ENCODE results near the gene MAS1.

The MAS1 gene

DNA sequence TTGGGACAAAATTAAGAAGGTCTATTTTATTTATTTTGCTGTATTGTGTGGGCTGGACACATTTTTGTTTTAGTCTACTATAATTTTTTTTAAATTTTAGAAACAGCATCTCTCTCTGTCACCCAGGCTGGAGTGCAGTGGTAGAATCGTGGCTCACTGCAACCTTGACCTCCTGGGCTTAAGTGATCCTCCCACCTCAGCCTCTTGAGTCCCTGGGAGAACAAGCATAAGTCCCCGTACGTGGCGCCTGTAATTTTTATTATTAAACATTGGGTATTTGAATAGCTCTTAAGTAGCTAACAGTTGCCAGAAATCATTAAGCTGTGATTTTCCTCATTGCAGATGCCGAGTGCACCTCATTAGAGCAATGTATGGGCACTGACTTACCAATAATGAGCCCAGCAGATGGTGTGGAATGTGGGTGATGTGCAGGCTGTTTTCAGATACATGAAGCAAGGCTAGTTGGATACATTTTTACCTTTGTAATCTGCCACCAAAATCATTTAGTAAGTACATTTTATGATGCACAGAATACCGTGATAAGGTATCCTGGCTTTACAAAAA, 10.3 kb upstream of the MAS1 start:
- no peak for DNase-seq (ENCODE audit: low spot score)

DNA sequence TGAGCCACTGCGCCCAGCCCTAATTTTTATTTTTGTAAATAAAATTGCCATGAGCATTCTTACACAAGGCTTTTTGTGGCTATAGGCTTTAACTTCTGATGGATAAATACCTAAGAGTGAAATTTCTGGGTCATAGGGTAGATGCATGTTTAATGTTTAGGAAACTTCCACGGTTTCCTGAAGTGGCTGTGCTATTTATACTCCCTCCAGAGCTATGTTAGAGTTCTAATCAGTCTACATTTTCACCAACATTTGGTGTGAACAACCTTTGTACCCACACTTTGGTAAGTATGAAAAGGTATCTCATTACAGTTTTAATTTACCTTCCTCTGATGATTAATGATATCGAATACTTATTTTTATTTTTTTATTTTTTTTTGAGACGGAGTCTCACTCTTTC, 6.1 kb upstream of the MAS1 start:
- no peak for DNase-seq (ENCODE audit: low spot score)

DNA sequence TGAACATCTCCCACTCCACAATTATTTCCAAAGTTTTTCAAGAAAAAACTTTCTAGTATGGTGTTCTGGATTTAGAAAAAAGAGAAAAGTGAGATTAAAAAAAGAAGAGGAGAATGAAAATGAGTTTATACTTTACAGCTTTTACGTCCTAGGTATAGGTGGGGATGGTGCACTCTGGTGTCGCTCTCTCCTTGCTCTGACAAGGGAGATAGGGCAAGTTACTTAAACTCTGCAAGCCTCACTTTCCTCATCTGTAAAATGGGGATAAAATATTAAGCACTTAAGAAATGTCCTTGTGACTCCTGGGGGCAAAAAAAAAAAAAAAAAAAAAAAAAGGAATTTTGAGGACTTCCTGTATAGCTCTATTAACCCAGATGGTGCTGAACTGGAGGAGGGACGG, 4.5 kb upstream of the MAS1 start:
- DNase-seq (ENCODE audit: low spot score): no peak

DNA sequence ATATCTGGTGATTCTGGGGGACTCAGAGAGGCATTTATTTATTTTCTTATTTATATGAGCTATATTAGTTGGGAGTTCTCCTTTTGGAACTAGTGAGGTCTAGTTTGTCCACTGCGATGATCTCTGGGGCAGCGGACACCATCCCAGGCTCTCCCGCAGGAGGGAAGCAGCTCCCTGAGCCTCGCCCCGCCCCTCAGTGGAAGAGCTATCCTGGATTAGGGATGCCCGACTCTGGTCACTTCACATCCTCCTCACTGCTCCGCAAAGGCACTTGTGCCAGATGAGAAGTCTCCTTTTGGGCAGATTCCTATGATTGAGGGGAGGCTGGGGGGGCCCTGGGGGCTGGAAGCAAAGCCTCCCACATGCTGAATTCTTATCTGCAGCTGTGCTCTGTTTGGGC, 3.6 kb upstream of the MAS1 start:
- DNase-seq (ENCODE audit: low spot score): no peak

DNA sequence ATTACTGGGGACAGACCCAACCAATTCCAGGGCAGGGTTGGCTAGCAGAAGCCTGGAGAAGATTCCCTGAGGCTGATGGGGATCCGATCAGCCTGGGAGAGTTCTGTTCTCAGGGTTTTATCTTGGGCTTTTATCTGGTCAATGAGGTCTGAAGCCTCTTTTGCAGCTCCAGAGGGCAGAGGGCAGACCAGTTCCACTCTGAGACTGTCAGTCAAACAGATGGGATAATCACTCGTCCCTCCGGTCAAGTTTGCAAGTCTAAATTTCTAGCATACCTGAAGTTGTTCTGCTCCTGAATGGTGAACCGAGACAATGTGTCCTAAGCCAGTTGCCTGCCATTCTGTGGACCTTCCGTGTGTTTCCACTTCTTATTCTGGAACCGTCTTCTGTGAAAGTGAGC, 3.0 kb upstream of the MAS1 start:
- no peak for DNase-seq (ENCODE audit: low spot score)

DNA sequence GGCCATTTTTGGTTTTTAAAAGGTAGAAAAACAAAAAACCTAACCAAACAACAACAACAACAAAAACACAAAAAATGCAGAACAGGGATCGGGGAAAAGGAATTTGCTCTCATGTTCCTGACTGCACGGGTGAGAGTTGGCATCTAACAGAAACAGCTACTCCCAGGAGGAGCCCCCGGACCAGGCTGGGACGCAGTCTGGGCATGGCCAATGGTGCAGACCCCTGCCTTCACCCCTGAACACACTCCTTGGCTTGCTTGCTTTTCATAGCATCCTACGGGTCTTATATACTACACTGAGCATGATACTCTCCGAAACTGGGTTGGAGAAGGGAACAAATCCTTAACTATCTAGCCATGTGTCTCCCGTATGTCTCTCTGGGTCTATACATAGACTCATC, 587 bp upstream of the MAS1 start:
- no peak for DNase-seq (ENCODE audit: low spot score)

DNA sequence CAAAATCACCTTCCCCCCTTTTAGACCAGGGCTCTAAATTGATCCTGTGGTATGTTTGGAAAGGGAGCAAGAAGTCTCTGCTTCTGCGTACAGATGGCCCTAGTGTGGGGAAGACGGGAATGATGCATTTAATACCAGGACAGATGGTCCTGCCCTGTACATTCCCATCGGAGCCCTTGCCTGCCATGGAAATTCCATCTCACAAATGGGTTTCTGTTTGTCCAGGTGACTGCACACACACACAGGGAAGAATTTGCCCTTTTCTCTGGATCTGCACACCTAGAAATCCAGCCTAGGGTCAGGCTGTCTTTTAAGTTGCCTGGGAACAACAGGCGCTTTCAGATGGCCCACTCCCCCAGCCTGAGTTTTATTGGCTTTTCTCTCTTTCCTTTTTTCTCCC, 1.3 kb downstream of the MAS1 start:
- no peak for DNase-seq (ENCODE audit: low spot score)

DNA sequence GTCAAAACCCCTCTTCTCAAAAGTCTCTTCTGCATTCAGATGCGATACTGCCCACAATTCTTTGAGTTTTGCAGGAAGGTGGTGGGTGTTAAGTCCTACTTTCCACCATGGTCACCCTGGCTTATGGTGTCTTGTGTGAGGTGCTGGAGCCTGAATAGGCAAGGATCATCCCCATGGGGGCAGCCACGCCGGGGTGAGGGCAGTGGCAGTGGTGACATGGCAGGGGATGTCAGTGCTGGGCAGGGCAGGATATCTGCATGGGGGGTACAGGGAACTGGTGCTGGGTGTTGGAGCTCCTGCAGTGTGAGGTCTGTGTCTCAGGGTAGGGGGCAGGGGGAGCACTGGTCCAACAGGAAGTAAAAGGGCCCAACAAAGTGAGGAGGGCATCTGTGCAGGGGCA, 2.3 kb downstream of the MAS1 start:
- DNase-seq (ENCODE audit: low spot score): no peak

DNA sequence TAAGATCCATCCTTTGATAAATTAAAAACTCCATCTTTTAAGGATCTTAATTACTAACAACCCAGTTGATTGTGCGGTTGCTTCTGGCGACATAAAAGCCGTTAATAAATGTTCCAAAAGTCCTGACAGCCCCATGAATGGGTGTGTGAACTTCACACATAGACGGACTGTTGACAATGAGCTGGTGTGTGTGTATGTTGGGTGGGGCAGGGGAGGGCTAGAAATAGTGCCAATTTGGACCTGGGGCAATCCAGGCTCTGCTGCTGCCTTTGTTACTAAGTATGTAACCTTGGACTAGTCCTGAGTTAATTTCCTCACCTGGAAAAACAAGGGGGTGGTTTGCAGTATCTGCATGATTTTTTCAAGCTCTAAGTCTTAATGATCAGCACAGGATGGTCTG, 4.2 kb downstream of the MAS1 start:
- DNase-seq (ENCODE audit: low spot score): no peak

DNA sequence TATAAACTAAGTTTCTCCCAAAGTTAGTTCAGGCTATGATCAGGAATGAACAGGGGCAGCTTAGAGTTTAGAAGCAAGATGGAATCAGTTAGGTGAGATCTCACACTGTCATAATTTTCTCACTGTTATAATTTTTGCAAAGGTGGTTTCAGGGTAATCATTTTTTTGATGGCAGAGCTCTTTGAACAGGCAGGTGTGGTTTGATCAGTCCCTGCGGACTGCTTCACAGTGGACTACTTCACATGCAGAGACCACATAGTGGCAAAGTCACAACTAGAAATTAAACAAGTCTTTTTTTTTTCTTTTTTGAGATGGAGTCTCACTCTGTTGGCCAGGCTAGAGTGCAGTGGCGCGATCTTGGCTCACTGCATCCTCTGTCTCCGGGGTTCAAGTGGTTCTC, 6.8 kb downstream of the MAS1 start:
- no peak for DNase-seq (ENCODE audit: low spot score)

DNA sequence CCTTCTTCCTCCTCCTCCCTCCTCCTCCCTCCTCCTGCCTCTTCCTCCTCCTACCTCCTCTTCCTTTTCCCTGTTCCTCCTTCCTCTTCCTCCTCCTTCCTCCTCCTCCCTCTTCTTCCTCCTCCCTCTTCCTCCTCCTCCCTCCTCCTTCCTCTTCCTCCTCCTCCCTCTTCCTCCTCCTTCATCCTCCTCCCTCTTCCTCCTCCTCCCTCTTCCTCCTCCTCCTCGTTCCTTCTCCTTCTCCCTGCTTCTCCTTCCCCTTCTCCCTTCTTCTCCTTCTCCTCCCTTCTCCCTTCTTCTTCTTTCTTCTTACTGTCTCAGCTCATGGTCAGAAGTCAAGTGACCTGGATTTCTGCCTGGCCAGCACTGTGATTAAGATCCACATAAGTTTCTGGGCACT, 7.7 kb downstream of the MAS1 start:
- no peak for DNase-seq (ENCODE audit: low spot score)

DNA sequence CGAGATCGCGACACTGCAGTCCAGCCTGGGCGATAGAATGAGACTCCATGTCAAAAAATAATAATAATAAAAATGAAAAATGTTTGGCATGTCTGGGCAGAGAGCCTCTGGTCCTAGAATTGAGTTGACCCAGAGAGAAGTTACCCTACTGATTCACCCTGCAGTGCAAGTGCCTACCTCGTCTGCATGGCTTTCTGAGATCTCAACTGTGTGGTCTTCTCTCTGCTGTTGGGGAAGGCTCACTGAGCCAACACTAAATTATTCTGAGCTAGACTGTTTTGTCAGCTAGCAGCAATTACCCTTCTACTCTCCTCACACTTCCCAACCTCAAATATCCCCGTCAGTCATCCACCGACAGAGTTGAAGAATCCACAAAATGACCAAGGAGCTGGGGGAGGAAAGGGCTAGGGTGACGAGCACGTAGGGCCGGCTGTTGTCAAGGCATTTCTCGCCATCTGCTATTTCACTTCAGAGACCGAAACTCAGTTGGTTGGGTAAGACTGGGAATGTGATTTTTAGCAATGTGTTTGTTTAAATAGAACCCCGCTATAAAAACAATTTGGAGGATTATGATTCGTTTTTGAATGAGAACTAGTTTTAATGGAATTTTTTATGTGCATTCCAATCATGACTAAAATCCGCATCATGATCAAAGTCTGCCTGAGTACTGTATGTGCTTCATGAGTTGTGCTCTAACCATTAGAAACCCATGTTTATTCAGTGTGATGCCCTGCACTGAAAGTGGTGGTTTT, 9.4 kb downstream of the MAS1 start:
- peak; percentile 79 for DNase-seq (ENCODE audit: low spot score)

DNA sequence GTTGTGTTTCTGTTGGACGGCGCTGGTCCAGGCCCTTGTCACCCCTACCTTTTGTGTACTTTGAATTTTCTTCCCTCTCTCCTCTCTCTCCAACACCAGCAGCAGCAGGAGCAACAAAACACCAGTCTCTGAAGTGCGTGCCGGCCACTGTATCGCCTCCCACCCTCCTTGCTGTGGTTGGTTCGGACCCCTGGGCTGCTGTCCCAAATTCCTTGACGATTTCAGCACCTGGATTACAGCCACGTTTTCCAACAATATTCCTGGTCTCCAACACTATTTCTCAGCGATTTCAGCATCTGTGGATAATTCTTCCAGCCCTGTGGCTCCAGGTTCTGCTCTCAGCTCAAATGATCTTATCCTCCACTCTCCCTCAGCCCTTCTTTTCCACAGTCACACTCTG, 11.8 kb downstream of the MAS1 start:
- DNase-seq (ENCODE audit: low spot score): no peak

DNA sequence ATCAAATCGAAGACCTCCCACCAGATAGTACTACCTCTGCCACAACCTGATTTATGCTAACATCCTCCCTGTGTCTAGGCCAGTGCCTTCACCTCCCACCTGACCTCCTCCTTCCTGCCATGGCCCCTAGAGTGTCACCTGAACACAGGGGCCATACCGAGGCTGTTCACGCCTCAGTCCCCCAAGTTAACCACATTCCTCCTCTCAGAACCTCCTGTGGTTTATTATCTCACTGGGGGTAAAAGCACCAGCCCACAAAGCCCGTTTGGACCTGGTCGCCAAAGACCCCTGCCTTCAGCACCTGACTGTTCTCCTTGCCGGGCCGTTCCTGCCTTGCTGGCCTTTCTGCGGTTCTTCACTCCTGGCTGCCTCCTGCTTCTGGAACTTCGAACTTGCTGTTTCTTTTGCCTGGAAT, 13.7 kb downstream of the MAS1 start:
- no peak for DNase-seq (ENCODE audit: low spot score)

DNA sequence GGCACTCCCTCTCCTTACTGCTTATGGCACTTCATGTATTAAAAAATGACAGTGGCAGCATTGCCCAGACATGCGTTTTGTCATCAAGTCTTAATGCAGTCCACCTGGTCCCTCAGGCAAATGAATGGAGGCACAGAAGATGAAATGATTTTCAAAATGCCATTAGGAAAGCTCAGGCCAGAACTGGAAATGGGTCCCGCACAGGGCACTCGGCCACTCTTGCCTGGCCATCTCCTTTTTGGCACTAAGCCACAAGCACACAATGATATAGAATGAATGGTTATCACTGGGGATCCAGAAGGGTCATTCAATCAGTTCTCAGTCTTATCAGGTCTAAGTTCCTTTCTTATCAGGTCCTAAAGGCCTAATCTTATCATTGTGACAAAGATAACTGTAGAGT, 15.6 kb downstream of the MAS1 start:
- DNase-seq (ENCODE audit: low spot score): no peak

DNA sequence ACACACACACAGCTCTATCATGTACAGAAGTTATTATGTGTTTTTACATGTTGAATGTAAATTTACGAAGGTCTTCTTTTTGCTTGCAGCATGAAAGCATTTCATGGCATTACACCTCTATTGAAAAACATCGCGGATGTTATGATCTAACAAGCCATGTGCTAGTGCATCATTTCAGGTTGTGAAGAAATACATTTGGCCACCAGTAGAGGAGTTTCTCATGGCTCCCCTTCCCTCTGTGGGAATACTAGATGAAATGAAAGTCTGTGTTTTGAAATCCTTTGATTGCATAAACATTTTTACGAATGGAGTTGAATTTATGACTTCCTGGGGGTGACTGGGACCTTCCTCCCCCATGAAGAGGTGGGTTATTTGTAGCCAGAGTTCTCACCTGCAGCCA, 17.7 kb downstream of the MAS1 start:
- DNase-seq (ENCODE audit: low spot score): no peak

DNA sequence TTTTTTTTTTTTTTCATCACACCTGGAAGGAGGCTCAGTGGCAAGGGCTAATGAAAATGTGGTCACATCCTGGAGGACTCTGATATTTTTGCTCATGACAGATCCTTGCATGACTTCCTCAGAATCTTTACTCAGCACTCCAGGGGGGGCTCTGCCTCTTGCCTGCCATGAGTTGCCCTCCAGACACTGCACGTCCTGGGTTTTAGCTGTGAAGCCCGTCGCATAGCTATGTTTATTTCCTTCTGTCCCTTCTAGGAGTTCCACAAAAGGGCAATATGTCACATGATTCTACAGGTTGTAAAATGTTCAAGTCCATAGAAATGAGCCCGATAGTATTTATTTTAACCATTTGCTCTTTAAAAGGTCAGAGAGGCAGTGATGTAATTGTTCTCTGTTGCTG, 18.2 kb downstream of the MAS1 start:
- DNase-seq (ENCODE audit: low spot score): no peak

DNA sequence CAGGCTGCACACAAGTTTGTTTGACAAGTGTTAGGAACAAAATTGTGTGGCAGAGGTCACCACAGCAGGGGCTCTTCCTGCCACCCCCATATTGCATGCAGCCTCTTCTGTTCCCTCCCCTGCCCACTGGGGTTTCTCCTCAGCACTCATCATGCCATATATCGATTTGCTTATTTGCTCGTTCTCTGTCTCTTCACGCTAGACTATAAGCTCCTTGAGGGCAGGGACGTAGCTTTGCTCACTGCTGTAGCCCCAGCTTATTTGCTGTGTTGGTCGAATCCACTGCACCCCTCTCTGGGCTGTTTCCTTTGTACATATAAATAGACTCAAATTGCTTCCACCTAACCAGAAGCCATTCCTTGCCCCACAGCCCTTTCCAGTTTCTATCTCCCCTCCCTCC, 19.6 kb downstream of the MAS1 start:
- DNase-seq (ENCODE audit: low spot score): no peak

DNA sequence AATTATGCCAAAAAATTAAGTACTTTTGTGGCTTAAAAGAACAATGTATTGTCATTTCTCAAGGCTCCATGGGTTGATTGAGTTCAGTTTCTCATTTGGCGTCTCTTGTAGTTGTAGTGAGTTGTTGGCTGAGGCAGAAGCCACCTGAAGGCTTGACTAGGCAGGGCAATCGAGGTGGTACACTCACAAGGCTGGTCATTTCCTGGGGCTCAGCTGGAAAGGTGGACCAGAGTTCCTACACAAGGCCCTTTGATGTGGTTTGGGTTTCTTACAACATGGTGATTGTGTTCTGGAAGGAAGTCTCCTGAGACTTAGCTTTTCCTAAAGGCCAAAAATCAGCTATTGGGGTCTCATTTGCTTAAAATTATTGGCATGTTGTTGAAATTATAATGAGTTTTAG, 22.6 kb downstream of the MAS1 start:
- no peak for DNase-seq (ENCODE audit: low spot score)

DNA sequence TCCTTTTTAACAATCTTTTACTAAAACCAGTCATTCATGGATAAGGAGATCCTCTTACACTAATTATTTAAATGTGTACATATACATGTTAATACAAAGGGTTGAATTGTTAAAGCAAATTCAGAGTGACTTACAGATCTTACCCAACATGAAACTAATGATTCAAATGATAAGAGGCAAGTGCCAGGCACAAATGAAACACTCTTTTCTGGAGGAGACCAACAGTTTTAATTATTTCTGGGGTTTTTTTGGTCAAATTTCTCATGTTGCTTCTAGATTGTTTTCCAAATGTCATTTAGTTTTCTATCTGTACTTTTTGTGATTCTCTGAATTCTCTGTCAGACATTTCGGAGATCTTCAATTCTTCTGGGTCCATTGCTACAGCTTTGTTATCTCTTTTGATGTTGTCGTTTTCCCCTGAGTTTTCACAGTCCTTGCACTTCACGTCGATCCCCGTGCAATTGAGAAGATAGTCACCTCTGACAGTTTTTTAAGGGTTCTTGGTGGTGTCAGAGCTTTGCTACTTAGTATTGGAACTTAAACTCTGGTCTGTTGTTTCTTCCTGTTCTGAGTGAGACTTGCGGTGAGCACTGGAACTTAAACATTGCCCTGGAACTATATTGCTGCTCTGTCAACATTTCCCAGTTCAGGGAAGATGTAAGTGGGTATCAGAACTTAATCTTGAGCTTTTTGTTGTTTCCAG, 23.2 kb downstream of the MAS1 start:
- DNase-seq (ENCODE audit: low spot score): no peak

DNA sequence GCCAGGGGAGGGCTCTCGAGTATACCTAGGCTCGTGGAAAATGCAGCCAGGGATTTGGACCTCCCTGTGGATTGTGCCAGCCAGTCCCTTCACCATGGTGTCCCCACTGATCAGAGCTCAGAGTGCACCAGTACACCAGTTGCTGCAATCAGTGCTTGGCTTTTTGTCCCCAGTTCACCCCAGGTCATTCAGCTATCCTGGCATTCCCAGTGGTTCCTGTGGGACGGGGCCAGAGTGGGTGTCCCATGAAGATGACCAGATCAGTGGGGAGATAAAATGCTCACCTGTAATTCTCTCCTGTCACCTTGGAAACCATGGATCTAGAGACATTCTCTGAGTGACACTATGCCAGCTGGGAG, 23.8 kb downstream of the MAS1 start:
- DNase-seq (ENCODE audit: low spot score): no peak

DNA sequence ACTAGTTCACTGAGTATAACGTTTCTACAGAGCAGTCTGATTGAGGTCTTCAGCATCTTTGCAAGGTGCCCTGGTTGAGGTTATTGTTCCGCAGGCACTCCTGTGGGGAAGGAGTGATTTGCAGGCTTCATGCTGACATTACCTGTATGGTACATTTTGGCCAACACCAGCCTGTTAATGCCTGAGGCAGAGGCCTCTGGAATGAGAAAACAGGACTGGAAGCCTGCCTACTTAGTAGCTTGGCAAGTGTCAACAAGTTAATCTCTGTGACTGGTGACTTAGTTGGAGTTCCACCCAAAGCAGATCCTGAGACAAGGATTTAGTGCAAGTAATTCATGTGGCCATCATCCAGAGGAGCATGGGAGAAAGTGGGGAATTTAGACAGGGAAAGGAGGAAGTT, 24.6 kb downstream of the MAS1 start:
- no peak for DNase-seq (ENCODE audit: low spot score)

DNA sequence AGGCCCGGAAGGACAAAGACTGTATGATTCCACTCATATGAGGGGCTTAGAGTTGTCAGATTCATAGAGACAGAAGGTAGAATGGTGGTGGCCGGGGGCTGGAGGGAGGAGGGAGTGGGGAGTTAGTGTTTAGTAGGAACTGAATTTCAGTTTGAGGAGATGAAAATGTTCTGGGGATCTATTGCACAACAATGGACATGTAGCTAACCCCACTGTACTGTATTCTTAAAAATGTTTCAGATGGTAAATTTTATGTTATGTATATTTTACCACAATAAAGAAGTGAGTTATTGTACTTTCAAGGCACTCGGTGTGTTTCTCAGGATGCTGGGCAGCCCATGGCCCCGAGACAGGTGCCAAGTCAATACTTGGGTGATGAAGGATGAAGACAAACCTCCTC, 25.4 kb downstream of the MAS1 start:
- no peak for DNase-seq (ENCODE audit: low spot score)

DNA sequence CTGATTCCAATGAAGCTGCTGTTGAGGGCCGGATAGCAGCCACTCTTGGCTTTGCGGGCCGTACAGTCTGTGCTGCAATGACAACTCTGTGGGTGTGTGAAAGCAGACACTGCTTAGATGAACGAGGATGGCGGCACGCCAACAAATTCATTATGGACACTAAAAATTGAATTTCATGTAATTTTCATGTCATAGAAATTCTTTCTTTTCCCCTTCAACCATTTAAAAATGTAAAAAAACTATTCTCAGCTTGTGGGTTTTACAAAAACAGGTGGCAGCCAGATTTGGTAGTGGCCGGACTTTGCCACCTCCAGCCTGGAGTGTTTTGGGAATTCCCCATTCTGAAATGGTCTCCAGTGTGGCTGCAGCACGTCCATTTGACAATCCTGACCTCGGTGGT, 26.0 kb downstream of the MAS1 start:
- no peak for DNase-seq (ENCODE audit: low spot score)
